Activated CD8-positive, alpha-beta memory T cell treated with anti-CD3 and anti-CD28 coated beads, Interleukin-2, amount 50 U/mL, for 24 hours (primary cell): ENCODE measurements around the gene HERC2.
A peak's percentile ranks its signal among the peaks of the same experiment; 100 is the strongest.

ENCODE experiments used
- DNase-seq: peaks from one replicate; pipeline ENCODE4 v3.0.0-alpha.2; 2020; ENCODE audit errors: extremely low read depth

Gene HERC2

DNA sequence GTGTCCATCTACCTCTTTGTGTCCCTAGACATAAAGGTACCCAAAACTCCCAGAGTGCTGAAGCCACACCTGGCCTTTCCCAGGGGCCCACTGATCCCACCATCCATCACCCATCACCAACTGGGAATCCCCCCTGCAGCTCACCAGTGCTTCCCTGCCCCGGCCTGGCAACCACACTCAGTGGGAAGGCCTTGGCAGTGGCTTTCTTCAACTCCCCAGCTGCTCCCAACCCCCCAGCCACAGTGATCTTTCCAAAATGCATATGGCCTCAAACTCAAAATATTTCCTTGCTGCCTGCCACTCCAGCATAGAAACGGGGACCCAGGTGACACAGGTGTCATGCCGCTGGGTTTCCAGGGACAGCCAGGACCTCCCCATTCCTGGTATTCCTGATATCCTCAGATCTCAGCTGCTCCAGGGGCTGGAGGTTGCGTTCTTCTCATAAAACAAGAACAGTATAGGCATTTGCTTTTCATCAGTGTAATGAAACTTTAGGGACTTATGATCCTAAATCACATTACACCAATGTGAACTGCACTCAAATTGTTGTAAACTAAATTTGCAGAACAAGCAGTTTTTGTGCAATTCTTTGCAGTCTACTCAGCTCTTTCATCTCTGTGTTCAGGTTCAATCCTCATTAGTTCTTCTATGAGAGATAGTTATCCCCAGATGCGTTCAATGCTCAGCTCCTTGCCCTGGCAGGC, 224.2 kb downstream of the HERC2 start:
- DNase-seq: no peak

DNA sequence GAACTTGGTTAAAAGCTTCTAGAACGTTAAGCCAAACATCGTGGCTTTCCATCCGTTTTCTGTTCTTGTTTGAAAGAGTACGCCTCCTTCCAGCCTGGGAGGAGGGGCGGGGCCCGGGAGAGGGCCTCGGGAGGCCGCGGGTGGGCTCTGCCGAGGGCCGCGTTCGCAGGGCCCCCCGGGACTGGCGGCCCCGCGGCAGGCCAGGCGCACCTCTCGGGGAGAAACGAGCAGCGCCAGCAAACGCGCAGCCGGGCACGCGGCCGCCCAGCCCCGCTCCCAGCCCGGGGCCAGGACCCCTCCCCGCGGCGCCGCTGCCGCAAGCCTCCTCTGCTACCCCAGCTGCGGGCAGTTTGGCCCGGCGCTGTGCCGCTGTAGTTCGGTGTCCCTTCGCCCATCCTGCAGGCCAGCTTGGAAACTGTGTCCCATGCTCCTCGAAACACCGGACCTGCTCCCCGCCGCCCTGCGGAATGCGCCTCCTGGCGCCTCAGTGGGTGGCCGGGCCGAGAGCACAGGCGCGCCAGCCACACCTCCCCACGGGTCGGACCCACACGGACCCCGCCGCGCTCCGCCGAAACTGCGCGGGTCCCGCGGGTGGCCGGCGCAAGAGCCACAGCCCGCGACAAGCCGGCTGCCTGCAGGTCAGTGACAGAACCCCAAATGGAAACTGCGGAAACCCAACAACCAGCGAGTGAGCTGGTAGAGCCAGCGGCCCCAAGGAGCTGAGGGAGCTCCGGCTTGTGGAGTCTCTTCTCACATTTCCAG, 225.1 kb downstream of the HERC2 start:
- DNase-seq: no peak

DNA sequence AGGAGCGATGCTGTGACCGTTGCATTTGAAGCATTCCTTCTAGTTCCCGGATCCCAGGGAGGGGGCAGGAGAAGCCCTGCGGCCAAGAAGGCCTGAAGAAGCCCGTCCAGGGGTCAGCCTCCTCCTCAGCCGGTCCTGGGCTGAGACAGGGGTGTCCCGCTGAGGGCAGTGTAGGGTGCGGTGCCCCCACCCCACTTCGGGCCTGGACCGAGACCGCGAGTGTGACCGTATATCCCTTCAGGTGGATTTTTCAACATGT, 225.6 kb downstream of the HERC2 start:
- DNase-seq: no peak

DNA sequence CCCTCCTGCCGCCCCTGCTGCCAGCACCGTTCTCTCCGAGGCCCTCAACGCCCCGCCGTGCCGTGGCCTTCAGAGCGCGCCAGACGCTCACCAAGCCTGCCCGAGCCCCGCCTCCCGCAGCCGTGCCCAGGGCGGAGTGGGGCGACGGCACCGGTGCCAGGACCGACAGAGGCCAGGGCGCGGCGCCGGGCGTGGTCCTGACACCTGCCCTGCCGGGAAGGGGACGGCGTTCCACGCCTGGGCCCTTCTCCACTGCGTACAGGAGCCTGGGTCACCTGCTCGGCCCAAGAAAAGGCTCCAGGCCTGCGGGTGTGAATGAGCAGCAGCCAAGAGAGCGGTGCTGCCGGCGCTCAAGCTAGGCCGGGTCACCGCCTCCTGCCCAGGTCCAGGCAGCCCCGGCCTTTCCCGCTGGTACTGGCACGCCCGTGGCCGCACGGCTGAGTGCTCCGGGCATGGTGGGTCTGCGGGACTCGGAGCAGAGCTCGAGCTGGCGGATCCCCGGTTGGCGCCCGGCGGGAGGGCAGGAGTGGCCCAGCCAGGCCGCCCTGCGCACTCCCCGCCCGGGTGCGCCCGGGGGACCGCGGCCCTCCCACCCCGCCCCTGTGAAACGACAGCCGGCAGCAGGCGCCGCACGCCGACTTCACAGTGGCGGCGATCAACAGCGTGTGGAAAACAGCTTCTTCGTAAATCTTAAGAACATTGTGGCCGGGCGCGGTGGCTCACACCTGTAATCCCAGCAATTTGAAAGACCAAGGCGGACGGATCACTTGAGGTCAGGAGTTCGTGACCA, 227.1 kb downstream of the HERC2 start:
- no peak for DNase-seq

DNA sequence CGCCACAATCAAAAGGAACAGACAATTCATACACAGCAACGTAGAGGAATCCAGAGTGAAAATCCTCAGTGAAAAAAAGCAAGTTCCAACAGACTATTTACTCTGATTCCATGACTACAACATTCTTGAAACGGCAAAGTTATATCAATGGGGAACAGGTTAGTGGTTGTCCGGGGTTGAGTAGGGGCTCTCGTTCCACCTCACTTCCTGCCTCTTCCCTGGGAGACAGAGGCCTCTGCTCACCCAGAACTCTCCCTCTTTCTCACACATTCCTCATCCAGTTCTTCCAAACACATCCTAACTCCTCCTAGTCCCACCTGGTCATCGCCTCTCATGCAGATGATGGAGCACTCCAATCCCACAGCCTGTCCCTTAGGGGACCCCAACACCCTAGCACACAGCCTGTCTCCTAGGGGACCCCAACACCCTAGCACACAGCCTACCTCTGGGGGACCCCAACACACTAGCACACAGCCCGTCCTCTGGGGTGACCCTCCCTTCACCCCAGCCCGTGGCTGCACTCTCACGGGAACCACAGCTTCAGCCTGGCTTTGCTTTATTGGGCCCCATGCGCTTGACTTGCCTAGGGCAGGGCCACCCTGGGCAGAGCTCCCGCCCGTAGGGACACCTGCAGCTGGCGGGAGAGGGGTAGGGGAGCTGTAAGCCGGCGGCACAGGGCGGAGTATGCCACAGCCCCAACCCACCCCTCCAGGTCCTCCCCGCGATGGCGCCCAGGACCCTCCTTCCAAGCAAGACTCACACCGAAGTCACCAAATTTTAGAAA, 228.0 kb downstream of the HERC2 start:
- DNase-seq: no peak

DNA sequence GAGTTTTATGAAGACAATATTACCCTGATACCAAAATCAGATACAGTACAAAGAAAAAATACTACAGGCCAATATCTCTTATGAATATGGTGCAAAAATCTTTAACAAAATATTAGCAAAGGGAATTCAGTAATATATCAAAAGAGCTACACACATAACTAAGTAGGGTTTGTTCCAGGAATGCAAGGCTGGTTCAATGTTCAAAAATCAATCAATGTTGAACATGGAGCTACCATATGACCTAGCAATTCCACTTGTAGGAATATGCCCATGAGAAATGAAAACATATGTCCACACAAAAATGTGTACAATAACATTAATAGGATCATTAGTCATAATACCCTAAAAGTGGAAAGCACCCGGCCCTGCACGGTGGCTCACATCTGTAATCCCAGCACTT, 230.7 kb downstream of the HERC2 start:
- DNase-seq: no peak

DNA sequence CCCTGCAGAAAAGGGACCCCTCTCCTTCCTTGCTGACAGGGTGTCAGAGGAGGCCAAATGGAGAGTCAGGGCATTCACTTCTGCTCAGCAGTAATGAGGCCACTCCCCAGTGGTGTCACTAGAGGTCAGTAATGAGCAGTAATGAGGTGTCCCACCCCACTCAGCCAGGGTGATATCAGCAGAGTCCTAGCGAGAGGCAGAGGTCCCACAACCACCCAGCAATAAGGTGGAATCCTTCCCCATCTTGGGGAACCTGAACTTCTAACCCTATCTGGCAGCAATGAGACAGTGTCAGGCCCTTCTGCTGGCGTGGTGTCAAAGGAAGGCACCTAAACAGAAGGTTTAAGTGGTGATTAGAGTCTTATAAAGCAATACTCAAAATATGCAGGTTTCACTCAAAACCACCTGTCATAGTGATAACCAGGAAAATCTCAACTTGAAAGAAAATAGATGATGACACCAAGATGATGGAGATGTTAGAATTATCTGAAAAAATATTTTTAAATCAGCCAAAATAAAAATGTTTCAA, 235.7 kb downstream of the HERC2 start:
- DNase-seq: peak; percentile 32

DNA sequence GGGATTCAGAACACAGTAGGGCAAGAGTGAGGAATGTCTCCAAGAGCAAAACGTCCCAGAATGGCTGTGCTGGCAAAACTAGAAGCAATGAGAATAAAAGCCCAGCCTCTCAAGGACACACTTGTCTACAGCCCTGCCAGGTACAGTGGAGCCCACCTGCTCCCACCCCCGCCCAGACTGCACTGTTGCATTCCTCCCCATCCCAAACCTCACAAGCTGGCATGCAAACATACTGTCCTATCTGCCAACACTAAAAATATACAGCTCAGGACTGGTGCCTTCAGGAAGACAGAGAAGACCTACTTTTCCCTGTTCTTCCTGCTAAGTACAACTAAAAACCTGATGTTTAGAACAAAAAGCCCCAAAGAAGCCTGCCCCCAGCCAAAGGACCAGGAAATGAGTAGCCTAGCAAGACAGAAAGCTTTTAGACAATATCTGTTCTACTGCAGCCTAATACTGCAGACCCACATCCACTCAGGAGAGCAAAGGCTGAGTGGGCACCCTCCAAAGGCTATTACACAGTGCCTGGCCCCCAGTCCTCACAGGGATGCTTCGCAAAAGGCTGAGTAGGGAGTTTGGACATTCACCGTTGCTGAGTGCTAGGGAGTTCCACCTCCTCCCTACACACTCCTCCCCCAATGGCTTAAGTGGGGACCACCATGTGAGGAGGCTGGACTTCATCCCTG, 236.3 kb downstream of the HERC2 start:
- no peak for DNase-seq

DNA sequence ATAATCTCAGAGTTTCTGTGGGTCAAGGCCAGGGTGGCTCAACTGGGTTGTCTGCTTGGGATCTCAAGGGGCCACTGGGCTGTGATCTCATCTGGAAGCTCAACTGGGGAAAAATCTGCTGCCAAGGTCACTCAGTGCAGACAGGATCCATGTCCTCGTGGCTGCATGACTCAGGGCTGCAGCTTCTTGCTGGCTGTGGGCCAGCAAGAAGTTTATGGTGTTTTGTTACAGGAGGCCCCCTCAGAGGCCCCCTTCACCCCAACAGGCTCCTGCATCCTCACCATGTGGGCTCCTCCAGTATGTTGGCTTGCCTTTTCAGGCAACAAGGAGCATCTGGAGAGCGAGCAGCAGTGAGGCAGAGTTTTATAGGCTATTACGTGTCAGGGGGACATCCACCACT, 237.4 kb downstream of the HERC2 start:
- DNase-seq: no peak

DNA sequence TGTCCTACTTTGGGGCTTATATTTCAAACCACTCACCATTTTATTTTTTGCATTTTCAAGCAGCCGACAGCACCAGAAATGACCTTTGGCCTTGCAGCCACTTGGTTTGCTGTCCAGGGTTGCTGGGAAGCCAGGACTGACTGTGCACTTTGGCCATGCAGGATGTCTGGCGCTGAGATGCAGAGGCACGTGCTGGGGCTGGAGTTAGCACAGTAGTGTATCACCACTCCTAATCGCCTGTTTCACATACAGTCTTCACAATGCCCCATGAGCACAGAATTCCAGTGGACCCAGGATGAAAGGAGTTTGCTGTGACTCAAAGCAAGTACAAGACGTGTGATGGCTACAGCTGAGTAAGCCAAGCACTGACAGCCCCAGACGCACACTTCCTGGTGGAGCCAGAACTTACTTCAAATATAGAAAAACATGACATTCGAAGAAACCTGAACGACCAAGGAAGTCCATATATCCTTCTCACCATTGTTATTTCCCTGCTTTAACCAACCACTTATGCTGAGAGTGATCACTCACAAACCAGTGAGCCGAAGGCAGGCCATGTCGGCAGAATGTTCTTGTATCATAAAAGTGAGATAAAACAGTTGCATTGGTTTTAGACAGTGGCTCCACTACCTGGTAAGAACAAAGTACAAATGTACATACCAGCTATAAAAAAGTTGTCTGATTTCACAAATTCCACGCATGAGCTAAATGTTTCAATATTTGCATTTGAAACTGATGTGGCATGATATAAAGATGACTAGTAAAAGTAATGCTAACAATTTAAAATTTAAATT, 238.9 kb downstream of the HERC2 start:
- DNase-seq: no peak

DNA sequence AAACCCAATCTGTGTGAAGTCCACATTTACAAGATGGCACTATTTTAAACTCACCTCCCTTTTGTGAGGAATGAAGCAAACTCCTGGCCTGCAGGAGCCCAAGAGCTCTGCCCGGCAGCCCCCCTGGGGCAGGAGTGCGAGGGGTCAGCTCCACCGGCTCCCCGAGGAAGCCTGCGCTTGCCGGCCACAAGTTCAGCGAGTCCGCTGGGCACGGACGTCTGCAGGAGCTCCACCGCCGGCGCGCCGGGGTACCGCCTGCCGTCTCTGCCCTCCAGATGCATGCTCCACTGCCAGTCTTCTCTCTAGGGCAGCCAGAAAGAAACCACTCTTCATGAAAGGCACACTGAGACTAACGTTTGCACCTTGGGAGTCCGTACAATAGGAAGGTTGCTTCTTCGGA, 240.4 kb downstream of the HERC2 start:
- DNase-seq: no peak

DNA sequence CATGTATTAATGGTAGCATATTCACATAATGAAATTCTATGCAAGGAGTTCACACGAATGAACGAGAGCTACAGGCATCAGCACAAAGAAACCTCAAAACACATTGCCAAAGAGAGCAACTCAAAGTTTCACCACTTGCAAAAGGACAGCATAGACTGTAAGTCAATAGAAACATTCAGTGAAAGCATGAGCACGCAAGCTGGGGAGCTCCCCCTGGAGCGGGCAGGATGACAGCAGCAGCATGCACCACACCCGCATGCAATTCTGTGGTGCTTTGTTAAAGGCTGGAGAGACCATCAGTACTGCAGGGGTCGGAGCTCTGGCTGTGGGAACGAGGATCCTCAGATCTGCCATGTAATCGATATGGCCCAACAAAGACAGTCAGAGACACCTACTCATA, 241.6 kb downstream of the HERC2 start:
- no peak for DNase-seq

DNA sequence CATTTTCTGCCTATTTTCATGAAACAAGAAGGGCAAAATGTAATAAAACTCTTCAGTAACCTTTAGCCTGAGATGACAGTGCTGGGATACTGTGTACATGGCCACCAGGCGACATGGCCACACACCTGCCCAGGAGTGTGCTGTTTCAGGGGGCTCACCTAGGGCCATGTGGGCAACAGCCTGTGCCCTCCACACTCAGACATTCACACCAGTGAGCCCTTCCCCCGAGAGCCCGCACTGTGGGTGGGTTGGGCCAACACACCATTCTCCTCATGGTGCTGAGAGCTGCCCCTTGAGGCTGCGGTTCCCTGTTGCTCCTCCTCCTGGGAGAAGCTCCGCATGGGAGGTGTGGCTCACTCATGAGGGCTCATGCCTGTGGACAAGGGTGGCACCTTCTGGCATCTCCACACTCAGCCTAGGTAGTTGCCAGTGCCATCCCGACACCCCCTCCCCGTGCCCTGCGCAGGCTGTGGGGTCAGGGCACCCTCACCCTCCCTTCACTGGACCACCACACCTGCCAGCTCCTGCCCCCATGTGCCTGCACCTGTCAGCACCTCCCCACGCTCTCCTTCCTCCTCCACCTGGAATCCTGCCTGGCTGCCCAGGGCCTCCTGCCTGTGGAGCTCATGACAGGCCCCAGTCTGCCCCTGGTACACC, 242.5 kb downstream of the HERC2 start:
- no peak for DNase-seq

DNA sequence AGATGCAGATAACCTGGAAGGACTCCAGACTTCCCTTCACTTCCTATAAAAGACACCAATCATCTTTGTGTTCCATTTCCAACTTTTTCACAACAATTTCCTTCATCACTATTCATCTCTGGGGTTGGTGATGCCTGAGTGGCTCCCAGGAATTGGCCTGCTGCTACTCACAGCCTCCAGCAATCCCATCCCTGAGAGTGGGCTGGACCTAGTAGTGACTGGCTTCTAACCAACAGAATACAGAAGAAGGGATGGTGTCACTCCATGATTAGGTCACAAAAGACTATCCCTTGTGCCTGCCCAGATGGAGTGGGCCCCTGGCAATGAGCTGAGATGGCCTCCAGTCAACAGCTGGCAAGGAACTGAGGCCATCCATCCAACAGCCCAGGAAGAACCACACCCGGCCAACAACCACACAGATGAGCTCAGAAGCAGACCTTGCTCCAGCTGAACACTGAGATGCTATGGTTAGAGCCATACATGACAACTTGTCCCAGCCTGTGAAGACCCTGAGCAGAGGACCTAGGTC, 243.7 kb downstream of the HERC2 start:
- DNase-seq: no peak

DNA sequence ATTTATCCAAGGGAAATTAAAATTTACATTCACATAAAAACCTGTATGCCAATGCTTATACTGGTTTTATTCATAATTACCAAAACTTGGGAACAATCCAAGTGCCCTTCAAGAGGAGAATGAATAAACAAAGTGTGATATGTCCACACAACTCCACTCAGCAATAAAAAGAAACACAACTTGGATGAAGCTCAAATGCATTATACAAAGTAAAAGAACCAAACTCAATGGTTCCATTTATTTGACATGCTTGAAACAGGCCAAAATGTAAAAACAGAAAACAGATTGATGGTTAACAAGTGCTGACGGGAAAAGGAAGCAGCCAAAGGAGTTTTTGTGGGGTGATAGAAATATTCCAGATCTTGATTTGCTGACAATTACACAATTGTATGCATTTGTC, 246.4 kb downstream of the HERC2 start:
- DNase-seq: no peak

DNA sequence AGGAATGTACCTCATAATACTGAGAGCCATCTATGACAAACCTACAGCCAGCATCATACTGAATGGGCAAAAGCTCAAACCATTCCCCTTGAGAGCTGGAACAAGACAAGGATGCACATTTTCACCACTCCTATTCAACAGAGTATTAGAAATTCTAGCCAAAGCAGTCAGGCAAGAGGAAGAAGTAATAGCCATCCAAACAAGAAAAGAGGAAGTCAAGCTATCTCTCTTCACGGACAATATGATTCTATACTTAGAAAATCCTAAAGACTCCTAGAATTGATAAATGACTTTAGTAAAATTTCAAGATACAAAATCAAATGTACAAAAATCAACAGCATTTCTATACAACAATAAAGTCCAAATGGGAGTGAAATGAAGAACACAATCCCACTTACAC, 253.0 kb downstream of the HERC2 start:
- no peak for DNase-seq

DNA sequence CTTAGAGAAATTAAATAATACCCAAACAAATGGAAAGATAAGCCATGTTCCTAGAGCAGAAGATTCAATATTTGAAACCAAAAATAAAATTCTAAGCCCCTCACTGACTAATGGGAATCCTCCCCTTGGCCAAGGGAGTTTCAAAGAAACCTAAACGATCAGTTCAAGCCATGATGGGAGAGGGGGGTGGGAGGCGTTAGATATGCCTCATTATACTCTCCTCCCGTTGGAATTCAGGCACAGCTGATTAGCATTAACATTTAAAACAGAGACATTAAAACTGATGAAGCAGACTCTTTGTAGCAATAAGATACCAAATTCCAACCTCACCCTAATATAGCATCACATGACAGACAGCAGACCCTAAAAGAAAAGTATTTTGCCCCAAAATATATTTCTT, 255.7 kb downstream of the HERC2 start:
- DNase-seq: no peak
